Measurements from ENCODE around the gene PCDH9.

DNA sequence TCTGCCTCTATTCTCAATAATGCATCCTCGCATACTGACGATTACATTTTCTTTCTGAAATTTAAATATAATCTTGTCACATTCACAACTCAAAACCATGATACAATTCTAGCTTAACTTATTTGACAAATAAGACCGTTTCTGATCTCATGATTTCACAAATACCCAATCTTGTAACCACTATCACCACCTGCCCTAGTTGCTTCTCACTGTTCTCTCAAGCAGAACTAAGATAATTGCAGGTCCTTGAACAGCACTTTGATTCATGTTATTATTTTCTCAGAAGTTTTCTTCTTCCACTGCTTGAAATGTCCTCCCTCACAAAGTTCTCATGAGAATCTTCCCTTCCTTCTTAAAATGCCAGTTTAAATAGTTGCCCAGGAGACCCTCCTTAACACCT is 211.4 kb downstream of the PCDH9 start:
- TF ChIP-seq EZH2 (IDR thresholded peaks at IDR 0.05; ENCODE audit: insufficient read depth, low read length): no peak
- no peak for TF ChIP-seq CTCF (IDR thresholded peaks at IDR 0.05; ENCODE audit: insufficient read depth, low read depth, low read length)

Data from astrocyte (in vitro differentiated cells and primary cell).